Right ventricle myocardium superior (tissue), 1 donor: ENCODE measurements around the gene BID. TPM values are rescaled to one million over a fixed set of nuclear protein-coding genes. Genes with fewer than 3 reads are reported as not detected.
A peak's percentile ranks its signal among the peaks of the same experiment; 100 is the strongest.

ENCODE experiments used
- ATAC-seq: fragments of 200-7000 bp; cut with Tn5 transposase; one replicate; pipeline ENCODE4 v1.9.1; 2020; ENCODE audit warnings: mild to moderate bottlenecking; ENCODE audit not compliant: poor library complexity
- DNase-seq: peaks from one replicate; pipeline ENCODE4 v3.0.0-alpha.2; 2020
- intact Hi-C: fragments of 100-400 bp; cut with DNase I; formaldehyde crosslinking; loops from one replicate; pipeline ENCODE4 v1.11.2; 2022
- total RNA-seq: library from RNA; stranded (reverse); fragmentation: NEBNext Ultra II Directional; extraction: Animal tissue kit (Norgen Biotek cat#: 25700); gene quantifications from one replicate; pipeline ENCODE4 v1.2.1, GENCODE V29; 2021
- donor health status: DM: no; HTN: yes; CAD: no; lungs with severe emphysema.

The BID gene
- total RNA-seq, 1 donor from 2014 or later: 20.0 TPM

DNA sequence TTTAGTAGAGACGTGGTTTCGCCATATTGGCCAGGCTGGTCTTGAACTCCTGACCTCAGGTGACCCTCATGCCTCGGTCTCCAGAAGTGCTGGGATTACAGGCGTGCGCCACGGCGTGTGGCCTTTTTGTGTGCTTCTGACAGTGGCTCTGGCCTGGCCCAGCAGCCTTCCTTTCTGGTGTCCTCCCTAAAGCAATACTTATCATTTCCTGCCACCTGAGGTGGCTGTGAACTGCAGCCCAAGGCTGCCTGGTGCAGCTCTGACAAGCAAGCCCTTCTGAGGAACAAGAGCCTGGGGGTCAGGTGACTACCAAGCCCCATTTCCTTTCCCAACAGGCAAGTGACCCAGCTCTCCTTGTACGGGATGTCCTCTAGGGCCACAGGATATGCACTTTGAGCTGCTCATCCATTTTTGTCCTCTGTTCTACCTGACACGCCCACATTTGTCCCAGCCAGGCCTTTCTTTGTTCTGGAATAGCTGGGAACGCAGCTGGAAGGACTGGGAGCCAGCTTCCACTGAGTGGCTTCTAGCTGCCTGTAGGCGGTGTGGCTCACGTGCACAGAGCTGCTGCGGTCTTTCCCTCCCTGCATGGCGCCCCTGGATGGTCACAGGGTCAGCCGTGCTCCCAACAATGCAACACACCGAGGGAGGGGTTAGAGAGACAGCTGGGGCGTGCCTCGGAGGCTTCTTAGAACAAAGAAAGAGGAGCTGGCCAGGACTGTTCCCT, 12.3 kb upstream of the BID start:
- intact Hi-C loops: no loop called here
- ATAC-seq (peak; percentile 81), DNase-seq (peak; percentile 85)

GRCh38 chr22:17785185-17786184, 11.2 kb upstream of the BID start:
- peak; percentile 83 for DNase-seq
- intact Hi-C loops: no loop called here
- peak; percentile 38 for ATAC-seq

GRCh38 chr22:17784776-17785175, 10.5 kb upstream of the BID start:
- intact Hi-C loops: no loop called here

GRCh38 chr22:17783773-17784480, 9.7 kb upstream of the BID start:
- intact Hi-C loops: no loop called here
- ATAC-seq (no peak), DNase-seq (no peak)

More at GRCh38 chr22:17784776-17785175, 10.5 kb upstream of the BID start:
- DNase-seq (no peak), ATAC-seq (no peak)

- no peak for ATAC-seq
- DNase-seq: no peak
- intact Hi-C loops: no loop called here
These were observed 9.0 kb upstream of the BID start for GRCh38 chr22:17783312-17783711.

DNA sequence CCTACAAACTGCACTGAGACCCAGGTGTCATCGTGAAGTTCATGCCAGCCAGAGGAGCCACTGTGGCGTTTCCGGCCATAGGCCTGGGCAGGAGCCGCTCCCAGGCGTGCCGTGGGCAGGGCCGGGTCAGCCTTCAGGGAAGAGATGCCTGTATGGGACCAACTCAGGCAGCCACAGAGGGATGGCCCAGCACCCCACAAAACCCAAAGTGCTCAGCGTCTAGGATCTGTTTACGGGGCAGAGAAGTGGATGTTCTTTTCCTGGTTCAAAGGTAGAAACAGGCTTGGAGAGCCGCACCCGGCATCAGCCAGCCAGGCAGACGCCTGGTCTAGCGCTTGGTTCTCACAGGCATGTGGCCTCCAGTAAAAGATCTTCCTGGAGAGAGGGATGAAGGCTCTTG, 8.4 kb upstream of the BID start:
- ATAC-seq: no peak
- intact Hi-C loops: no loop called here
- DNase-seq: no peak

DNA sequence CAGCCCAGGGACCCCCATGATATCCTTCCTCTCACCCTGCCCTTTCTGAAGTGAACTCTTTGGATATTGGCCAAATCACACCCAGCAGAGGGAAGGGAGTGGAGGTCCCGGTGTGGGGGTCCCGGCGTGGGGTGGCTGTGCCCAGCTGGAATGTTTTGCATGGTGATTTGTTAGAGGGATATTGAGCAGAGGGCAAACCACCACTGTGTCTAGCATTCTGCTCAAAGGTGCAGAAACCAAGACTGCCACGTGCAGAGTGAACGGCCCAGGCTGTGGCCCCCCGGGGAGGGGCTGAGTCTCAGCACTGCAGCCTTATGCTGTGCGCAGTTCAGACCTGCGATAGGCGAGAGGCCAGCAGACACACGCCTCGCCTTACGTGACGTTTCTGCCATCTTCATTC, 7.9 kb upstream of the BID start:
- DNase-seq (no peak), ATAC-seq (no peak)
- intact Hi-C loops: no loop called here

GRCh38 chr22:17781319-17782031, 7.2 kb upstream of the BID start:
- no peak for DNase-seq
- intact Hi-C loops: no loop called here
- ATAC-seq: no peak

GRCh38 chr22:17780741-17781318, 6.6 kb upstream of the BID start:
- DNase-seq (no peak), ATAC-seq (no peak)
- intact Hi-C loops: no loop called here

DNA sequence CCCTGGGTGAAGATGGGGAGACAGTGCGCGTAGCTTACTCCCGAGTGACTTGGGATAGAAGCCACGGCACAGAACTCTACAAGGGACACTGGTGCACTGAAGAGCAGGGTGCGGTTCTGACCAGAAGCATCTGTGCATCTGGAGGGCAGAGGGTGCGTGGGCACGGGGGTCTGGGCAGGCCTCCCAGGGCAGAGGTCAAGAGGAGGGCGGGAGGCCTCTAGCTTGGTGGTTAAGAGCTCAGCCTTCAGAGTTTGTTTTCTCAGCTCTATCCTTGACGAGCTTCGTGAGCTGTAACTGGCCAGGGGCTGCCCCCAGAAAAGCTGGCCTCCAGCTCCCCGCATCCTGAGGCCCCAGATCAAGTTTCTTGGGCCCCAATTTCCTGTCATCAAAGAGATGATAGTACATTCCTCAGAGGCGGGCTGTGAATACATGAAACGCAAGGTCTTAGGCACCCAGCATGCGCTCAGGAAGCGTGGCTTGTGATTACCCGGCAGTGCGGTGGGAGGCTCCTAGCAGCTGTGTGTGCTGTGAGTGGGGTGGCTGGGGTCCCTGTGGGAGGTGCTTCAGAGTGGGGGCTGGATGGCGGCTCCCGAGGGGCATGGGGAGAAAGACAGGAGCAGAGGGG, 6.0 kb upstream of the BID start:
- intact Hi-C loops: no loop called here
- no peak for ATAC-seq
- no peak for DNase-seq

DNA sequence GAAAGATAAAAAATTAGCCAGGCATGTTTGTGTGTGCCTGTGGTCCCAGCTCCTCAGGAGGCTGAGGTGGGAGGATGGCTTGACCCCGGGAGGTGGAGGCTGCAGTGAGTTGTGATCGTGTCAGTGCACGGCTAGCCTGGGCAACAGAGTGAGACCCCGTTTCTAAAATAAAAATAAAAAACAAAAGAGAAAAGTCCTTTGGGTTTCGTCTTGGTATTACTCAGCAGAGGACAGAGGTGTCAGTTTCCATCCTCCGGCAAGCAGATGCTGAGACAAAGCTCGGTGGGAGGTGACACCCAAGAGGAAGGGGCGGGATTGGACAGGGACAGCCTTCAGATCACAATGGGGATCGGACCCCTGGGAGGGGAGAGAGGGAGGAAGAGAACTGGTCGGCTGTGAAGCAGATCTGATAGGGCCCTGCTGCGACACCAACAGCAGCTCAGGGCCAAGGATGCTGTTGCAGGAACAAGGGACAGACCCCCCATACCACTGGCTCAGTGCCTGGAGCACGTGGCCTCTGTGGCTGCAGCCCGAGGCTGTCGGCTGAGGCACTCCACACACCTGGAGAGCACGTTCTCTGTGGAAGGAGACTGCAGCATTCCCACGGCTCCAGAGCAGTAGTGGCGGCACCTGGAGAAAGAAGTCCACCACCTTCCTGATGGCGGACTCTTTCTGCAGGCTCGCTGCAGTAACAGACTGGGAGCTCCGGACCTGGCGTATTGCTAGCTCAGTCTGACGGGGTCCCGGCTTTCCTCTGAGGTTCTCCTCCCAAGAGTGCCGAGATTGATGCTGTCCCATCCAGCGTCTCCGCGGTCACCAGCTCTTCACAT, 5.2 kb upstream of the BID start:
- no peak for DNase-seq
- intact Hi-C loops: no loop called here
- ATAC-seq: no peak

DNA sequence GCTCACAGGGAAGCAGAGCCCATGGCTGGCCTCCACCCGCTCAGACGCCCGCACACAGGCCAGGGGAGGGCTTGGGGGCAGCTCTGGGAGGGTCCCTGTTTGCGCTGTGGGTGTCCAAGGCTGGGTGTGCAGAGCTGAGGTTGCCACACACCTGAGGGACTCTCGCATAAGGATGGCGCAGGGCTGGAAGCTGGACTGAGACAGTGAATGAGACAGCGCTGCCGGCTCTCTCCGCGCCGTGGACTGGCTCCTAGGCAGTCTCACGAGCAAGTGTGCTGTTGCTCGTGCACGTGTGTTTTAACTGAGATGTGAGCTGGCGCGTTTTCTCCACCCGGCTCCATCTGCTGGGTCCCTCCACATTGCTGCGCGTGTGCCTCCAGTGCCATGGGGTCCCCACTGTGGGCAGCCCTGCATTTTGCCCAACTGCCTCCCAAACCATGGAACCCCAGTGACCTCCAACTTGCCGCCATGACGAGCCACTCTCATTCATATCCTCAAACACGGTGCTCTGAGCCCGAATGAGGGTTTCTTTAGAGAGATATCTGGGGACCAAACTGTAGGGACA, 4.2 kb upstream of the BID start:
- DNase-seq: no peak
- intact Hi-C loops: no loop called here
- no peak for ATAC-seq

GRCh38 chr22:17777717-17778044, 3.4 kb upstream of the BID start:
- DNase-seq (no peak), ATAC-seq (no peak)
- intact Hi-C loops: no loop called here

GRCh38 chr22:17777005-17777716, 2.9 kb upstream of the BID start:
- intact Hi-C loops: no loop called here
- no peak for ATAC-seq
- DNase-seq: peak; percentile 66

- intact Hi-C loops: no loop called here
- no peak for DNase-seq
- no peak for ATAC-seq
These were observed 1.7 kb upstream of the BID start for GRCh38 chr22:17775781-17776465.
